Endometrial microvascular endothelial cells (primary cell): ENCODE data around the gene GDI1. TPM values are rescaled to one million over a fixed set of nuclear protein-coding genes. Genes with fewer than 3 reads are reported as not detected.
"Not testable (repeated sequence)": the region's sequence is repeated elsewhere in the genome, so short reads cannot be mapped to it uniquely, and the experiment has no call there.

Experiments
- in situ Hi-C: cut with HindIII; loops from 2 replicates; pipeline ENCODE4 v1.10.0; 2017; ENCODE audit warnings: low sequenced_read_pairs, low pct_unique_long_range_greater_than_20kb; ENCODE audit errors: inconsistent ontology term
- total RNA-seq: library from RNA; depleted of rRNA; stranded (reverse); fragments of >200 nt; gene quantifications from one replicate; pipeline ENCODE4 v1.2.3, GENCODE V29; 2015; ENCODE audit errors: inconsistent ontology term

Gene GDI1
- total RNA-seq, result 110 TPM

GRCh38 chrX:154436983-154437752 lies at the start of gene GDI1:
Gene GDI1 (plus strand): TSS chrX:154437154. CDS start chrX:154437255, 101 bp downstream.
- in situ Hi-C loops, result no loop called here

- in situ Hi-C loops, result not testable (repeated sequence)
These were observed 48.9 kb upstream of the GDI1 start for GRCh38 chrX:154388094-154388493.

GRCh38 chrX:154388649-154389048 lies 48.3 kb upstream of the GDI1 start:
- in situ Hi-C loops, result not testable (repeated sequence)

- in situ Hi-C loops, result not testable (repeated sequence)
These were observed 46.9 kb upstream of the GDI1 start for GRCh38 chrX:154389812-154390747.

- in situ Hi-C loops, result not testable (repeated sequence)
These were observed 40.6 kb upstream of the GDI1 start for GRCh38 chrX:154396363-154396762.

- in situ Hi-C loops, result no loop called here
These were observed 39.7 kb upstream of the GDI1 start for GRCh38 chrX:154396973-154397887.

GRCh38 chrX:154397888-154398667 lies 38.9 kb upstream of the GDI1 start, which contains the start of gene RPL10:
Gene RPL10 (plus strand): TSS chrX:154398377. CDS start chrX:154398520, 143 bp downstream.
- in situ Hi-C loops, result no loop called here

GRCh38 chrX:154398668-154399526 lies 38.1 kb upstream of the GDI1 start:
- in situ Hi-C loops, result no loop called here

GRCh38 chrX:154399527-154400368 lies 37.2 kb upstream of the GDI1 start:
- in situ Hi-C loops, result no loop called here

GRCh38 chrX:154400369-154400817 lies 36.6 kb upstream of the GDI1 start:
- in situ Hi-C loops, result not testable (repeated sequence)

GRCh38 chrX:154401045-154401799 lies 35.7 kb upstream of the GDI1 start:
- in situ Hi-C loops, result no loop called here

GRCh38 chrX:154401918-154402621 lies 34.9 kb upstream of the GDI1 start:
- in situ Hi-C loops, result no loop called here

GRCh38 chrX:154402622-154403127 lies 34.3 kb upstream of the GDI1 start:
- in situ Hi-C loops, result no loop called here

GRCh38 chrX:154403192-154403591 lies 33.8 kb upstream of the GDI1 start:
- in situ Hi-C loops, result no loop called here

- in situ Hi-C loops, result no loop called here
These were observed 33.1 kb upstream of the GDI1 start for GRCh38 chrX:154403858-154404257.
